H1 (cell line): ENCODE results near the gene STARD13. TPM values are rescaled to one million over a fixed set of nuclear protein-coding genes. Genes with fewer than 3 reads are reported as not detected.

Experiments
- CTCF ChIA-PET: fragments of 300-600 bp; sonication (Branson Sonifier 250); formaldehyde crosslinking; loops from one replicate; lab custom pipeline; 2021; ENCODE audit not compliant: partially characterized antibody; lab: Charles Lee
- POLR2A ChIA-PET: fragments of 300-600 bp; sonication (Branson Sonifier 250); formaldehyde crosslinking; loops from one replicate; lab custom pipeline; 2021; ENCODE audit warnings: inconsistent platforms; ENCODE audit not compliant: partially characterized antibody; lab: Charles Lee
- DNase-seq, 2 experiments: peaks; one replicate each; pipeline versions ENCODE4 v3.0.0 to v3.0.0-alpha.2; 2010 to 2022; ENCODE audit warnings: low spot score in 2 of 2, low read depth in 1 of 2, mixed read lengths in 1 of 2
- FAIRE-seq: peaks from 2 replicates; lab custom pipeline; 2011; peaks lifted over from hg19 to GRCh38; lab: Jason Lieb, UNC
- H2AFZ ChIP-seq: 2 replicates; pipeline ENCODE4 v1.8.1; 2012; ENCODE audit warnings: low read length, inconsistent platforms
- H2AK5ac ChIP-seq: 2 replicates; pipeline ENCODE4 v1.6.1; 2013; ENCODE audit warnings: low read depth, low read length
- H2BK120ac ChIP-seq: replicated peaks from 2 replicates; pipeline ENCODE3; 2013; ENCODE audit warnings: low read depth, low read length, inconsistent platforms
- H2BK12ac ChIP-seq: 2 replicates; pipeline ENCODE4 v1.6.1; 2013; ENCODE audit warnings: low read depth, low read length
- H2BK15ac ChIP-seq: 2 replicates; pipeline ENCODE4 v1.6.1; 2013; ENCODE audit warnings: low read length
- H2BK20ac ChIP-seq: 2 replicates; pipeline ENCODE4 v1.6.1; 2013; ENCODE audit warnings: low read length
- H2BK5ac ChIP-seq: 2 replicates; pipeline ENCODE4 v1.6.1; 2013; ENCODE audit warnings: low read depth, low read length
- H3K14ac ChIP-seq: 2 replicates; pipeline ENCODE4 v1.6.1; 2013; ENCODE audit warnings: inconsistent platforms; ENCODE audit not compliant: insufficient read length
- H3K18ac ChIP-seq: 2 replicates; pipeline ENCODE4 v1.6.1; 2013; ENCODE audit warnings: low read length; ENCODE audit errors: extremely low read depth
- H3K23ac ChIP-seq: 2 replicates; pipeline ENCODE4 v1.6.1; 2013; ENCODE audit warnings: inconsistent platforms; ENCODE audit not compliant: insufficient read length
- H3K23me2 ChIP-seq: 2 replicates; pipeline ENCODE4 v1.6.1; 2013; ENCODE audit warnings: low read depth, low read length
- H3K27ac ChIP-seq: 2 replicates; pipeline ENCODE4 v1.6.1; 2011; ENCODE audit warnings: low read depth, low read length, inconsistent platforms
- H3K27me3 ChIP-seq, 4 experiments: replicated peaks in 1 of 4; 1 replicate in 1 of 4; 2 replicates in 3 of 4; pipeline versions ENCODE4 v1.6.1 to v1.8.1; 2011 to 2013; ENCODE audit warnings: low read length in 3 of 4, mild to moderate bottlenecking in 3 of 4, inconsistent platforms in 2 of 4, mixed read lengths in 2 of 4, moderate library complexity in 1 of 4; ENCODE audit not compliant: control insufficient read depth in 3 of 4, insufficient read depth in 3 of 4; ENCODE audit errors: extremely low read depth in 1 of 4
- H3K36me3 ChIP-seq, 4 experiments: 2 replicates each; pipeline versions ENCODE4 v1.6.1 to v1.8.1; 2011 to 2013; ENCODE audit warnings: mild to moderate bottlenecking in 4 of 4, low read length in 3 of 4, moderate library complexity in 2 of 4, control low read depth in 1 of 4, inconsistent platforms in 1 of 4; ENCODE audit not compliant: insufficient read depth in 4 of 4, control insufficient read depth in 2 of 4
- H3K4ac ChIP-seq: replicated peaks from 2 replicates; pipeline ENCODE3; 2013; ENCODE audit warnings: low read length, low read depth, mixed read lengths, inconsistent platforms; ENCODE audit not compliant: insufficient read length
- H3K4me1 ChIP-seq, 4 experiments: replicated peaks in 1 of 4; 1 replicate in 1 of 4; 2 replicates in 3 of 4; pipeline versions ENCODE4 v1.6.1 to v1.8.1; 2011 to 2013; ENCODE audit warnings: low read length in 3 of 4, inconsistent platforms in 2 of 4, mixed read lengths in 1 of 4; ENCODE audit not compliant: insufficient read depth in 4 of 4, control insufficient read depth in 3 of 4
- H3K4me2 ChIP-seq, 2 experiments: 2 replicates each; pipeline versions ENCODE4 v1.6.1 to v1.8.1; 2011 to 2013; ENCODE audit warnings: low read depth in 2 of 2, low read length in 2 of 2, control low read depth in 1 of 2, inconsistent platforms in 1 of 2, mild to moderate bottlenecking in 1 of 2; ENCODE audit not compliant: insufficient read depth in 1 of 2
- H3K4me3 ChIP-seq, 4 experiments: fragments of 200-600, 300-600 bp in 1 of 4; sonication (generic), shearing (Covaris generic), sonication (Bioruptor Twin) in 1 of 4; 2 replicates each; pipeline versions ENCODE4 v1.5.1 to v1.8.1; 2011 to 2016; ENCODE audit warnings: low read length in 4 of 4, low read depth in 3 of 4, control low read depth in 2 of 4, inconsistent platforms in 2 of 4, mild to moderate bottlenecking in 2 of 4, mixed read lengths in 1 of 4, moderate library complexity in 1 of 4; ENCODE audit not compliant: insufficient read depth in 2 of 4; ENCODE audit errors: extremely low read depth in 1 of 4
- H3K56ac ChIP-seq: replicated peaks from 2 replicates; pipeline ENCODE3; 2013; ENCODE audit warnings: low read depth, mild to moderate bottlenecking, mixed read lengths, low read length, inconsistent platforms; ENCODE audit not compliant: insufficient read length
- H3K79me1 ChIP-seq: 2 replicates; pipeline ENCODE4 v1.6.1; 2013; ENCODE audit warnings: low read depth, low read length, control low read depth
- H3K79me2 ChIP-seq, 2 experiments: 2 replicates each; pipeline versions ENCODE4 v1.6.1 to v1.8.1; 2012 to 2013; ENCODE audit warnings: low read length in 2 of 2, mild to moderate bottlenecking in 2 of 2, inconsistent platforms in 1 of 2; ENCODE audit not compliant: insufficient read depth in 2 of 2, control insufficient read depth in 1 of 2
- H3K9ac ChIP-seq, 4 experiments: replicated peaks in 1 of 4; 1 replicate in 1 of 4; 2 replicates in 3 of 4; pipeline versions ENCODE4 v1.6.1 to v1.8.1; 2011 to 2013; ENCODE audit warnings: low read depth in 3 of 4, low read length in 3 of 4, control low read depth in 2 of 4, mild to moderate bottlenecking in 2 of 4, moderate library complexity in 2 of 4, inconsistent platforms in 1 of 4; ENCODE audit errors: extremely low read depth in 1 of 4
- H3K9me3 ChIP-seq, 2 experiments: 2 replicates each; pipeline versions ENCODE4 v1.6.1 to v1.8.1; 2012 to 2013; ENCODE audit warnings: mild to moderate bottlenecking in 2 of 2, moderate library complexity in 2 of 2, control low read depth in 1 of 2, inconsistent platforms in 1 of 2, low read depth in 1 of 2, low read length in 1 of 2, mixed read lengths in 1 of 2; ENCODE audit not compliant: insufficient read depth in 2 of 2
- H4K20me1 ChIP-seq, 2 experiments: replicated peaks in 1 of 2; 2 replicates each; pipeline versions ENCODE3 to v1.8.1; 2011 to 2013; ENCODE audit warnings: inconsistent platforms in 2 of 2, low read length in 2 of 2, mild to moderate bottlenecking in 1 of 2; ENCODE audit not compliant: insufficient read depth in 2 of 2, control insufficient read depth in 1 of 2
- H4K5ac ChIP-seq: 2 replicates; pipeline ENCODE4 v1.6.1; 2013; ENCODE audit warnings: low read length, low read depth, mixed read lengths, inconsistent platforms; ENCODE audit not compliant: insufficient read length
- H4K8ac ChIP-seq: 2 replicates; pipeline ENCODE4 v1.8.0; 2013; ENCODE audit warnings: mild to moderate bottlenecking, moderate library complexity, low read length, inconsistent platforms; ENCODE audit not compliant: insufficient read depth; ENCODE audit errors: extremely low read depth
- H4K91ac ChIP-seq: replicated peaks from 2 replicates; pipeline ENCODE3; 2013; ENCODE audit warnings: low read length, mixed read lengths, inconsistent platforms; ENCODE audit not compliant: insufficient read length
- CBX5 ChIP-seq: fragments of 300-800, 300-1000 bp; sonication (generic); IDR thresholded peaks from 2 replicates; pipeline ENCODE4 v1.7.1; 2016; ENCODE audit warnings: antibody characterized with exemption, low read length, low read depth
- WGBS, 2 experiments: shearing (Covaris generic) in 1 of 2; methylation state at CpG; one replicate each; pipeline versions ENCODE4 v1.1.6 to v1.1.7; 2013 to 2015; ENCODE audit warnings: low lambda C conversion rate in 2 of 2, mixed read lengths in 2 of 2, inconsistent platforms in 1 of 2, low coverage in 1 of 2, missing lambda C conversion rate in 1 of 2; ENCODE audit not compliant: insufficient replicate concordance in 2 of 2, insufficient coverage in 1 of 2, insufficient read length in 1 of 2; ENCODE audit errors: extremely low coverage in 1 of 2, missing lambda C conversion rate in 1 of 2; 5-methylcytosine and 5-hydroxymethylcytosine counted together
- polyA plus RNA-seq, 7 experiments: library from polyadenylated mRNA; depleted of rRNA in 3 of 7; stranded (reverse) in 5 of 7; unstranded in 2 of 7; fragments of >200 nt in 5 of 7; fragments of 200-250 nt in 2 of 7; gene quantifications; 1 replicate in 5 of 7; 2 replicates in 1 of 7; 4 replicates in 1 of 7; pipeline versions ENCODE4 v1.2.1 to v1.2.3, GENCODE V29; 2011 to 2013; ENCODE audit warnings: missing spikeins in 2 of 7, mixed read lengths in 2 of 7
- total RNA-seq: library from RNA; stranded (reverse); fragmentation: NEBNext Ultra II Directional; extraction: Animal tissue kit (Norgen Biotek cat#: 25700); gene quantifications from 2 replicates; pipeline ENCODE4 v1.2.1, GENCODE V29; 2021
- TF ChIP-seq, protein P1 (sequence below): IDR thresholded peaks from 2 replicates; pipeline ENCODE4 v1.6.1; 2012; ENCODE audit warnings: inconsistent platforms
- TF ChIP-seq, protein P2 (sequence below): IDR thresholded peaks from 2 replicates; pipeline ENCODE4 v1.6.1; 2011; ENCODE audit warnings: low read length, improper control_type of control experiment

The STARD13 gene
- total and polyA plus RNA-seq, 2 of the 8 experiments (the other 6 are each of a cell fraction or from before 2014, with no cell fraction given) = 0.82 to 2.9 TPM

DNA sequence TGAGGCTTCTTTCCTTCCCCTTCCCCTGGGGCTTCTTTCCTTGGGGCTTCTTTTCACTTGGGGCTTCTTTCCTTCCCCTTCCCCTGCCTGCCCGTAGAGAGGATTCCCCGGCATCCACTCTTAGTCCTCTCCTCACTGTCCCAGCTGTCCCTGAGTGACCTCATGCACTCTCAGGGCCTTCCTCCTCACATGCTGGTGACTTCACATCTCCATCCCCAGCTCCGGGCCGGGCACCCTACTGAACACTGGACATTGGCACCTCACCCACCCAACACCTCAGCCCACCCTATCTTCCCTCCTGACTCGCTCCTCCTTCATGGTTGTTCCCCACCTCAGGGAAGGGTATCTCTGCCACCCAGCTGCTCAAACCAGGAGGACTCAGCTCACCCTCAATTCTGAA, 130.6 kb downstream of the STARD13 start:
- H3K9me3 ChIP-seq = no peaks in the 10 kb centered on the region
- 83% methylated on average over 4 of the region's 5 CpGs; no CpG with 5 or more reads in 1 of the 2 experiments for WGBS, 2 experiments
- H3K27ac ChIP-seq = no peak overlapping the region
- TF ChIP-seq, protein P1, sequence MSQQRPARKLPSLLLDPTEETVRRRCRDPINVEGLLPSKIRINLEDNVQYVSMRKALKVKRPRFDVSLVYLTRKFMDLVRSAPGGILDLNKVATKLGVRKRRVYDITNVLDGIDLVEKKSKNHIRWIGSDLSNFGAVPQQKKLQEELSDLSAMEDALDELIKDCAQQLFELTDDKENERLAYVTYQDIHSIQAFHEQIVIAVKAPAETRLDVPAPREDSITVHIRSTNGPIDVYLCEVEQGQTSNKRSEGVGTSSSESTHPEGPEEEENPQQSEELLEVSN = no peak
- TF ChIP-seq, protein P2, sequence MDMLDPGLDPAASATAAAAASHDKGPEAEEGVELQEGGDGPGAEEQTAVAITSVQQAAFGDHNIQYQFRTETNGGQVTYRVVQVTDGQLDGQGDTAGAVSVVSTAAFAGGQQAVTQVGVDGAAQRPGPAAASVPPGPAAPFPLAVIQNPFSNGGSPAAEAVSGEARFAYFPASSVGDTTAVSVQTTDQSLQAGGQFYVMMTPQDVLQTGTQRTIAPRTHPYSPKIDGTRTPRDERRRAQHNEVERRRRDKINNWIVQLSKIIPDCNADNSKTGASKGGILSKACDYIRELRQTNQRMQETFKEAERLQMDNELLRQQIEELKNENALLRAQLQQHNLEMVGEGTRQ = no peak
- TF ChIP-seq CBX5 = no peak
- H3K4me2 ChIP-seq = no peak overlapping the region
- no peaks in the 10 kb centered on the region for H4K20me1 ChIP-seq
- H2BK15ac ChIP-seq = no peak overlapping the region
- CTCF ChIA-PET = interaction anchor here (0.6 to 2.1 kb wide), 5 partner anchors 8 to 1942 kb away, joined by 3 to 8 read pairs (median 3); no protein-coding TSS in a partner anchor
- DNase-seq (no peak), FAIRE-seq (no peak)
- no peak overlapping the region for H4K5ac ChIP-seq
- H3K79me1 ChIP-seq = no peaks in the 10 kb centered on the region
- no peaks in the 10 kb centered on the region for H3K23me2 ChIP-seq
- H3K79me2 ChIP-seq = no peaks in the 10 kb centered on the region
- H3K14ac ChIP-seq = no peak overlapping the region
- no peak overlapping the region for H2BK12ac ChIP-seq
- H2AFZ ChIP-seq = no peak overlapping the region
- H3K9ac ChIP-seq = no peak overlapping the region
- no peak overlapping the region for H2AK5ac ChIP-seq
- H3K4me3 ChIP-seq = no peak overlapping the region
- no peak overlapping the region for H2BK120ac ChIP-seq
- no peak overlapping the region for H3K4ac ChIP-seq
- H3K18ac ChIP-seq = no peak overlapping the region
- H3K4me1 ChIP-seq = no peaks in the 10 kb centered on the region
- H2BK20ac ChIP-seq = no peak overlapping the region
- H3K36me3 ChIP-seq = no peaks in the 10 kb centered on the region
- no peak overlapping the region for H4K8ac ChIP-seq
- no peak overlapping the region for H3K23ac ChIP-seq
- POLR2A ChIA-PET = no interaction called here
- H4K91ac ChIP-seq = no peak overlapping the region
- H3K27me3 ChIP-seq = no peaks in the 10 kb centered on the region
- no peak overlapping the region for H2BK5ac ChIP-seq
- H3K56ac ChIP-seq = no peak overlapping the region
